GM18907 (cell line): ENCODE results near the gene MDFI.
A peak's percentile ranks its signal among the peaks of the same experiment; 100 is the strongest.

Experiments used
- ATAC-seq: cut with Tn5 transposase; IDR thresholded peaks from one replicate; pipeline ENCODE4 v1.9.1; 2021; ENCODE audit warnings: mild to moderate bottlenecking, moderate library complexity; ENCODE audit not compliant: unreplicated experiment

MDFI gene

GRCh38 chr6:41670703-41671360 lies 32.6 kb downstream of the MDFI start:
- no peak for ATAC-seq

- no peak for ATAC-seq
Observed at GRCh38 chr6:41671376-41671775, 33.1 kb downstream of the MDFI start.

GRCh38 chr6:41672016-41672415 lies 33.7 kb downstream of the MDFI start:
- ATAC-seq: no peak

- ATAC-seq: no peak
Observed at GRCh38 chr6:41672816-41673703, 34.8 kb downstream of the MDFI start.

- no peak for ATAC-seq
Observed at GRCh38 chr6:41673704-41674000, 35.4 kb downstream of the MDFI start.

- ATAC-seq: no peak
Observed at GRCh38 chr6:41674231-41675000, 36.1 kb downstream of the MDFI start.

GRCh38 chr6:41675176-41675775 lies 37.0 kb downstream of the MDFI start:
- ATAC-seq: no peak

GRCh38 chr6:41675992-41676391 lies 37.7 kb downstream of the MDFI start:
- ATAC-seq: no peak

- no peak for ATAC-seq
Observed at GRCh38 chr6:41676431-41676830, 38.2 kb downstream of the MDFI start.

GRCh38 chr6:41677124-41677921 lies 39.1 kb downstream of the MDFI start:
- no peak for ATAC-seq

GRCh38 chr6:41678511-41679084 lies 40.3 kb downstream of the MDFI start:
- ATAC-seq: no peak

GRCh38 chr6:41679696-41680095 lies 41.4 kb downstream of the MDFI start:
- no peak for ATAC-seq

GRCh38 chr6:41680182-41680965 lies 42.1 kb downstream of the MDFI start:
- no peak for ATAC-seq

GRCh38 chr6:41682056-41682477 lies 43.8 kb downstream of the MDFI start:
- peak; percentile 41 for ATAC-seq

- ATAC-seq: peak; percentile 18
Observed at GRCh38 chr6:41682497-41683272, 44.4 kb downstream of the MDFI start.

GRCh38 chr6:41683273-41683522 lies 44.9 kb downstream of the MDFI start:
- no peak for ATAC-seq

GRCh38 chr6:41683523-41684310 lies 45.4 kb downstream of the MDFI start:
- peak; percentile 59 for ATAC-seq
